Right lobe of liver (tissue), 4 donors: Measurements from ENCODE around the gene MRTO4.

ENCODE experiments used
- POLR2A ChIP-seq: fragments of 450-650 bp; IDR thresholded peaks from one replicate; pipeline ENCODE4 v1.6.1; 2017; ENCODE audit warnings: antibody characterized with exemption, mild to moderate bottlenecking
- TF ChIP-seq, protein P1 (sequence below), 4 donors: fragments of 200-600 bp in 3 of 4; fragments of 450-650 bp in 1 of 4; IDR thresholded peaks; one replicate each; pipeline versions ENCODE4 v1.5.1 to v1.8.0; 2016 to 2022; ENCODE audit warnings: antibody characterized with exemption in 4 of 4, mild to moderate bottlenecking in 2 of 4
- donor health status: DM: no; HTN: no; CAD: no.
- donor health status: DM: no; HTN: no; CAD: no.
- donor health status: DM: no; HTN: yes; CAD: no.

DNA sequence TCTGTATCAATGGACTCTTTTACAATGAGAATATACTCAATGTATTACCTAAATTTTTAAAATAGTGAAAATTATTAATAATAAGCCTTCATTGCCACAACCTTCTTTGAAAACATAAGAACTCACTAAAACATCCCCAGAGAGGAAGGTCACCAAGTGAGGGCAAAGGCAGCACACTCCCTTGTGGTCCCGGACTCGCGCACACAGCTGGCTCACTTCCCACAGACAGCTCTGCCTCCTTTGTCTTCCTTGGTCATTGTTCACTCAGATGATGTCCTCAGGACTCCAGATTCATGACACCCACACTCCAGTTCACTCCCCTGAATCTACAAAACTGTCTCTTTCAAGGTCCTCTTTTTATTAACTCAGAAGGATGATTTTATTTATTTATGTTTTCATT is 22.4 kb upstream of the MRTO4 start:
- TF ChIP-seq, protein P1, sequence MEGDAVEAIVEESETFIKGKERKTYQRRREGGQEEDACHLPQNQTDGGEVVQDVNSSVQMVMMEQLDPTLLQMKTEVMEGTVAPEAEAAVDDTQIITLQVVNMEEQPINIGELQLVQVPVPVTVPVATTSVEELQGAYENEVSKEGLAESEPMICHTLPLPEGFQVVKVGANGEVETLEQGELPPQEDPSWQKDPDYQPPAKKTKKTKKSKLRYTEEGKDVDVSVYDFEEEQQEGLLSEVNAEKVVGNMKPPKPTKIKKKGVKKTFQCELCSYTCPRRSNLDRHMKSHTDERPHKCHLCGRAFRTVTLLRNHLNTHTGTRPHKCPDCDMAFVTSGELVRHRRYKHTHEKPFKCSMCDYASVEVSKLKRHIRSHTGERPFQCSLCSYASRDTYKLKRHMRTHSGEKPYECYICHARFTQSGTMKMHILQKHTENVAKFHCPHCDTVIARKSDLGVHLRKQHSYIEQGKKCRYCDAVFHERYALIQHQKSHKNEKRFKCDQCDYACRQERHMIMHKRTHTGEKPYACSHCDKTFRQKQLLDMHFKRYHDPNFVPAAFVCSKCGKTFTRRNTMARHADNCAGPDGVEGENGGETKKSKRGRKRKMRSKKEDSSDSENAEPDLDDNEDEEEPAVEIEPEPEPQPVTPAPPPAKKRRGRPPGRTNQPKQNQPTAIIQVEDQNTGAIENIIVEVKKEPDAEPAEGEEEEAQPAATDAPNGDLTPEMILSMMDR (IDR thresholded peaks at IDR 0.05): no peak
- TF ChIP-seq POLR2A: no peak
